Activated T-helper 1 cell treated with Interleukin-2 at 50 U/mL for 16 hours (primary cell): Measurements from ENCODE around the gene SGMS1.
"Not testable (repeated sequence)": the region's sequence is repeated elsewhere in the genome, so short reads cannot be mapped to it uniquely, and the experiment has no call there.

ENCODE experiments used
- DNase-seq: peaks from one replicate; pipeline ENCODE4 v3.0.0-alpha.2; 2020; ENCODE audit warnings: low read depth

SGMS1 gene

GRCh38 chr10:50580262-50580891, 43.4 kb downstream of the SGMS1 start:
- DNase-seq, result no peak

GRCh38 chr10:50579491-50580261, 44.1 kb downstream of the SGMS1 start:
- DNase-seq, result no peak

- DNase-seq, result no peak
Measured at GRCh38 chr10:50578949-50579348, 44.8 kb downstream of the SGMS1 start.

- no peak for DNase-seq
Measured at GRCh38 chr10:50577681-50578350, 45.9 kb downstream of the SGMS1 start.

- DNase-seq, result no peak
Measured at GRCh38 chr10:50577010-50577409, 46.7 kb downstream of the SGMS1 start.

GRCh38 chr10:50576245-50576815, 47.4 kb downstream of the SGMS1 start:
- no peak for DNase-seq

GRCh38 chr10:50575477-50576244, 48.1 kb downstream of the SGMS1 start:
- no peak for DNase-seq

- DNase-seq, result no peak
Measured at GRCh38 chr10:50574931-50575330, 48.8 kb downstream of the SGMS1 start.

GRCh38 chr10:50574305-50574704, 49.5 kb downstream of the SGMS1 start:
- DNase-seq, result no peak

- no peak for DNase-seq
Measured at GRCh38 chr10:50572017-50572491, 51.7 kb downstream of the SGMS1 start.

- not testable (repeated sequence) for DNase-seq
Measured at GRCh38 chr10:50568750-50569149, 55.0 kb downstream of the SGMS1 start.

GRCh38 chr10:50567384-50567783, 56.4 kb downstream of the SGMS1 start:
- DNase-seq, result no peak

GRCh38 chr10:50566150-50566549, 57.6 kb downstream of the SGMS1 start:
- no peak for DNase-seq

GRCh38 chr10:50565301-50566083, 58.3 kb downstream of the SGMS1 start:
- DNase-seq, result no peak

GRCh38 chr10:50563906-50564305, 59.9 kb downstream of the SGMS1 start:
- no peak for DNase-seq

- no peak for DNase-seq
Measured at GRCh38 chr10:50561816-50562215, 61.9 kb downstream of the SGMS1 start.

GRCh38 chr10:50561266-50561665, 62.5 kb downstream of the SGMS1 start:
- no peak for DNase-seq

GRCh38 chr10:50560370-50560769, 63.4 kb downstream of the SGMS1 start:
- no peak for DNase-seq

GRCh38 chr10:50558371-50558770, 65.4 kb downstream of the SGMS1 start:
- no peak for DNase-seq

GRCh38 chr10:50557130-50557682, 66.5 kb downstream of the SGMS1 start:
- no peak for DNase-seq
